ENCODE data around the gene CCDC124. TPM values are rescaled to one million over a fixed set of nuclear protein-coding genes. Genes with fewer than 3 reads are reported as not detected.

CCDC124 gene
- total RNA-seq, 1 donor from 2014 or later: 43.6 TPM

DNA sequence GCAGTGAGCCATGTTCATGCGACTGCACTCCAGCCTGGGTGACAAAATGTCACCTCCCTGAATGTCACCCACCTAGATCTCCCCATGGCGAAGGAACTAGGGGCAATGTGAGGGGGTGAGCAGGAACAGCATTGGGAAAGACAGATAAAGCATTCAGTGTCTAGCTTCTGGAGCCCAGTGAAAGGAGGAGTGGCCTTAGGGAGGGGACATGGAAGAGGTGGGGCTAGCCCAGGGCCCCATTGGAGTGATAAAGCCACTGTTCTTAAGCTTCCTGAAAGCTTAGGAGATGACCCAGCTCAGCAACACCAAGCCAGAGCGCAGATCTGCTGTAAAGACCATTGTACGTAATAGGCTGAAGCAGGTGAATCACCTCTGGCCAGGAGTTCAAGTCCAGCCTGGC is 21.1 kb downstream of the CCDC124 start:
- DNase-seq (ENCODE audit: low spot score): no peak

DNA sequence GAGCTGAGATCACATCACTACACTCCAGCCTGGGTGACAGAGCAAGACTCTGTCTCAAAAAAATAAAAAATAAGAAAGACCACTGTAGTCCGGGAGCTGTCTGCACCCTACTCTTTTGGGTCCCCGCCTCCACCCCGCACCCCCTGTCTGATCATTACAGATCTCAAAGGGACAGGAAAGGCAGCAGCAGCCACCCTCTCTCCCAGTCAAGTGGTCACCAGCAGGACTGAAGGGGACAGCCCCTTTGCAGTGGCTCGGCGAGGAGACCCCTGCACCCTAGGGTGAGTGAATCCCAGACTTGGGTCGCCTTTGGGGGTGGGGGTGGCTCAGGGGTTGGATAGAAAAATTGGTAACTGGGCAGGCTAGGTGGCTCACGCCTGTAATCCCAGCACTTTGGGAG is 21.6 kb downstream of the CCDC124 start:
- no peak for DNase-seq (ENCODE audit: low spot score)

DNA sequence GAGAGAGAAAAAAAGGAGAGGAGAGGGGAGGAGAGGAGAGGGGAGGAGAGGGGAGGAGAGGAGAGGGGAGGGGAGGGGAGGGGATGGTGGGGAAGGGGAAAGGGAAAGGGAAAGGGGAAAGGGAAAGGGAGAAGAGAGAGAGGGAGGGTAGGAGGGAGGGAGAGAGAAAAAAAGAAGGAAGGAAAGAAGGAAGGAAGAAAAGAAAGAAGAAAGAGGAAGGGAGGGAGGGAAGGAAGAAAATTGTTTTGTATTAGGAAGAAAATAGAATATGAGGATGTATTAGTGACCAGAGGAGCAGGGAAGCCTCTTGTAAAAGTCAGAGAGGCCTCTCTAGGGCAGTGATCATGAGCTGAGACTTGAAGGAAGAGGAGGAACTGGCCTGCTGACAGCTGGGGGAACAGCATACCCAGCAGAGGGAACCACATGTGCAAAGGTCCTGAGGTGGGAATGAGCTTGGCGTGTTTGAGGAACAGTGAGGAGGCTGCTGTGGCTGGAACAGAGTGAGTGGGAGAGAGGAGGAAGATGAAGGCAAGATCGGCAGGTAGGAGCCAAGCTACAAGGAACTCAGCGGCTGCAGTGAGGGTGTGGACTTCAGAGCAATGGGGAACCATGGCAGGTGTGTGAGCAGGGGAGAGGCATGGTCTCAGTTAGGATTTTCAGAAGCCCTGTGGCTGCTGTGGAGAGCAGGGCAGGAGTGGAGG is 24.5 kb downstream of the CCDC124 start:
- no peak for DNase-seq (ENCODE audit: low spot score)

DNA sequence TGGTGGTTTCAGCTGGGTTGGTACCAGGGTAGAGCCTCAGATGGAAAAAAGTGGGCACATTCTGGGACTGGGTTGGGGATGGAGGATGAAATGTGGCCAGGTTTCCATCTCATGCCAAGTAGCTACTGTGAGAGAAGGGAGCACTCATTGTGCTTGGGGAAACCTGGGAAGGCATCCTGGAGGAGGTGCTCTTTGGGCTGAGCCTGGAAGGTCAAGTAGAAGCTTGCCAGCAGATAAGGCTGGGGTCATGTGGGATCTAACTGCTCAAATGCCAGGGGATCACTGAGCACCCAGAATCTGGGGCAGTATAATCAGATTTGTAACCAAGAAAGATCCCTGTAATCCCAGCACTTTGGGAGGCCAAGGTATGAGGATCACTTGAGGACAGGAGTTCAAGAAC is 25.1 kb downstream of the CCDC124 start:
- no peak for DNase-seq (ENCODE audit: low spot score)

DNA sequence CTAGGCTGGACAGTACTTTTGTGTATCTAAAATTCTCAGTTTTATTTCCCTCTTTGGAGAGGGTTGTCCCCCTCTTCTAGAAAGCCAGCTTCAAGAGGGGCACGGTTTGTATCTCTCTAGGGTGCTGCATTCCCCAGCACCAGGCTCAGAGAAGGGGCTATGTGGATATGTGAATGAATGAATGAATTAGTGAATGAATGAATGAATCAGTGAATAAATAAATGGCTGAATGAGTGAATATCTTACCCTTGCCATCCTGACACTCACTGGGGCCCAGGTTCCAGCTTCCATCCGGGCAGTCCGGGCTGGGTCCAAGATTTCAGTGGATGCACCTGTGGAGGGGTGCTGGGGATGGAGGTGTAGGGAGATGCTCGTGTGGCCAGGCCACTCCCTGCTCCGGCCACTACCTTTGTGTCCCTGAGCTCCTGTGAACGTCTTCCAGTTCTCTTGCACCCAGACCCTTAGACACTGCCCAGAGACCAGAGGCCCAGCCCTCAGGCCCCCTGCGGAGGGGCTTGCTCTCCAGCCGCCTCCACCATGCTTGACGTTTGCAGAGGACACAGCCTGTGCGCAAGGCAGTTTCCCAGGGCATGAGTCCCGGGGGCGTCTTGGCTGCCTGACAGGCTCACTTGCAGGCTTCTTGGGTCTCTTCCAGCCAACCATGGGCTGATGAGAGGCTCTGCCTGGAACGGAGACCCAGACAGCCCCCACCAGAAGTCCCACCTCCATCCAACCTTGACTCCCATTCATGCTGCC is 31.3 kb downstream of the CCDC124 start:
- no peak for DNase-seq (ENCODE audit: low spot score)

DNA sequence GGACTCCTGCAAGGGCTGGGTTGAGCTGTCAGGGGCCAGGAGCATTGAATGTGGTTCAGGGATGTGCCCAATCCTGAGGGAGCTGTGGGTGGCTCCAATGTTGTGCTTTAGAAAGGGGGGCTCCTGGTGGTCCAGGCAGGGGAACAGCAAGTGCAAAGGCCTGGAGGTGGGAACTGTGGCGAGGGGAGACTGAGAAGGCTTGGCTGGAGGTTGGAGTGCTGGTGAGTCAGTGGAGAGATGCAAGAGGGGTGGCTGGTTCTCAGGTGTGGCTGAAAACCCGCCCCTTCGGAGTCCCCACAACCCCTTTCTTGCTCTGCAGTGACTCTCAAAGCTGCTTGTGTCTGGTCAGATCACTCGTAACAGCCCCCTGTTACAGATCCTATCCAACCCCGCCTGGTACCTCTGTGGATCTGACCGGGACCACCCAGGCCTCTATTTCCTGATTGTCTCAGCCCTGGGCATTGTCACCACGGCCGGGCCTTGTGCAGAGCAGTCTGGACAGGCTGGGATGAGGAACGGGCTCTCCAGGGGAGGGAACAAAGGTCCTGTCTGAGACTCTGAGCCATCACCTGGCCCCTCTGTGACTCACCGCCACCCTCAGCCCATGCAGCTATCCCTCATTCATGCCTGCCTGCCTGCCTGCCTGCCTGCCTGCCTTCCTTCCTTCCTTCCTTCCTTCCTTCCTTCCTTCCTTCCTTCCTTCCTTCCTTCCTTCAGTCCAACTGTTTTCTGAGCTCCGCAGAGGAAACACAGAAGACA is 32.7 kb downstream of the CCDC124 start:
- no peak for DNase-seq (ENCODE audit: low spot score)

DNA sequence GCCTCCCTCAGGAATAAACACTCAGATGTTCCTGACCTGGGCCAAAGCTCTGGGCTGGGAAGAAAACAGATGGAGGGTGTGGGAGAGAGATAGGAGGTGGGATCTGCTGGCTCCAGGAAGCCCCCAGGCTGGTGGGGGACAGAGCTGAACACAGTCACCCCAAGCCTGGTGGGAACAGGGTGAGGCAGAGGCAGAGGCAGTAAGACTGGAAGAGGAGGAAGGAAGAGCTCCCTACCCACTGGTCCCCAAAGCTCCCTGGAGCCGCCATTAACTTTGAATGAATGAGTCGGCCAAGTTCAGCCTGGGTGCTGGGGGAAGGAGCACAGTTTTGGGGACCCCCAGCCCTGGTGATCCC is 33.3 kb downstream of the CCDC124 start:
- DNase-seq (ENCODE audit: low spot score): no peak

DNA sequence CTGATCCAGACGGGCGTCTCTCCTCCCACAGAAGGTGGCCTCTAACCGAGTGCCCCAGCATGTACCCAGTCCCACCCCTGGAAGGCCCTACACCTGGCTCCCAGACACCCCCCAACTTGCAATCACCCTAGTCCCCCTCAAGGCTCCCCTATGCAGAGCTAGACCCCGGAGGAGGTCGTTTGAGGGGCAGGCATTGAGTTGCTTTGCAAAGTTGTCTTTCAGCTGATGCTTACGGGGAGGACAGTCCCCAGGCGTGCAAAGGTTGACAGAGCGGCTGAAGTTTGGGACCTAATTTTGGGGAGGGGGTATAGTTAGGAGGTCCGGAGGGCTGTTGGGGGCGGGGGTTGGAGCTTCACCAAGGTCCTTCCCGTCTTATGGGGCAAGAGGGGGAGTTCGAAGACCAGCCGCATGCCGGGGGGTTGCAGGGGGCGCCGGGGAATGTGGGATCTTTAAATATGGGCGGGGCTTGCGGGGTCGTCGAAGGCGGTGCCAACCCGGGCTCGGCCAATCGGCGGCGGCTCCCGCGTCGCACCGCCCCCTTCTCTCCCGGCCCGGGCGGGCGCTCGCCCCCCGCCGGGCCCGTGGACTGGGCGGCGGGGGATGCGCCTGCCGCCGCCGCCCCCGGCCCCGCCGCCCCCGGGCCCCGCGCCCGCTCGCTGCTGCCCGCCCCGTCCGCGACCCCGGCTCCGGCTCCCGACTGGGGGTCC is 33.9 kb downstream of the CCDC124 start, which contains the start of gene KCNN1:
KCNN1 (plus strand) TSS at position 558 of the 707 bp plus-strand sequence. CDS start 6,782 bp downstream, outside the sequence.
- no peak for DNase-seq (ENCODE audit: low spot score)

DNA sequence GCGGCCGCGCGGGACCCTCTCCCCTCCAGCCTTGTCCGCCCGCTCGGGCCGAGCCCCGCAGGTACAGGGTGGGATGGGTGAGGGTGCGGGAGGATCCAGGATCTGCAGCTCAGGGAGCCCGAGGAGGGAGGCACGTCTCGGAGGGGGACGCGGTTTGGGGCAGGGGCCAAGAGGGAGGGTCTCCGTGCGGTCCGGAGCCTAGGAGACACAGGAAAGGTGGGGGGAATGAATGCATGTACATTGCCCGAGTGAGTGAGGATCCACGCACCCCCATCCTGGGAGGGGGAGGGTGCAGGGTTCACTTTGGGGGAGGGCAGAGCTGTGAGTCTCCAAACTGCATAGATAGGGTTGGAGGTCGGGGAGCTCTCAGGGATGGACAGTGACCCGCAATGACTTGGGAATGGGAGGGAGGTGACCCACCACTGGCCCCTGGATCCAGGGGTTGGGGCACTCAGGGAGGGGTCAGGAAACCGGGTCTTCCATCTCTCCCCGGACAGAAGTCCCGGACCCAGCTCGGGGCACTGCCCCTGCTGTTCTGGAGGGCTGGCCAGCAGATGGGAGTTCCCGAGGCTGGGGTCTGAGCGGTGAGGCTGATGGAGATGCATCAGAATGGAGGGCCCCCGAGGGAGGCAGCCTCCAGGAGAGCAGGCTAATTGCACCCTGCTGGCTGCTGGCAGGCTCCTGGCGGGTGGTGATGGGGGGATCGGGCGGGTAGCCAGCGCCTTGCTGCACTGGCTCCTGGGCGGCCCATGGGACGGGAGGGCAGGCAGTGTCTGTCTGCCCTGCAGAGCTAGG is 34.6 kb downstream of the CCDC124 start:
- no peak for DNase-seq (ENCODE audit: low spot score)

DNA sequence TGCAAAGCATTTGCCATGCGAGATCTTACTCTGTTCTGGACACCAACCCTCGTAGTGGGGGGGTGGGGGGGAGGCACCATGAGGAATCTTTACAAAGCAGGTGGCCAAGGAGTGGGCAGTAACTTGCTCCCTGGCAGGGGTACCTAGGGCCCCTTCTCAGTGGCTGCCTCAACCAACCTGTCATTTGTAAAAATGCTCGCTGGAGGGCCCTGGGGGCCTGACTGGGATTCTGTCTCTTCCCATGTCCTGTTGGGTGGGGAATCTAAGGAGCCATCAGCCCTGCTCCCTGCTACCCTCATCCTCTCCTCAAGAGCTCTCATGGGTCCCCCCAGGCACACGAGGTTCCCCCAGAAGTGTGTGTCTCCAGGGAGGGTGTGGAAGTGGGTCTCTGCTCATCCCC is 35.5 kb downstream of the CCDC124 start:
- no peak for DNase-seq (ENCODE audit: low spot score)

DNA sequence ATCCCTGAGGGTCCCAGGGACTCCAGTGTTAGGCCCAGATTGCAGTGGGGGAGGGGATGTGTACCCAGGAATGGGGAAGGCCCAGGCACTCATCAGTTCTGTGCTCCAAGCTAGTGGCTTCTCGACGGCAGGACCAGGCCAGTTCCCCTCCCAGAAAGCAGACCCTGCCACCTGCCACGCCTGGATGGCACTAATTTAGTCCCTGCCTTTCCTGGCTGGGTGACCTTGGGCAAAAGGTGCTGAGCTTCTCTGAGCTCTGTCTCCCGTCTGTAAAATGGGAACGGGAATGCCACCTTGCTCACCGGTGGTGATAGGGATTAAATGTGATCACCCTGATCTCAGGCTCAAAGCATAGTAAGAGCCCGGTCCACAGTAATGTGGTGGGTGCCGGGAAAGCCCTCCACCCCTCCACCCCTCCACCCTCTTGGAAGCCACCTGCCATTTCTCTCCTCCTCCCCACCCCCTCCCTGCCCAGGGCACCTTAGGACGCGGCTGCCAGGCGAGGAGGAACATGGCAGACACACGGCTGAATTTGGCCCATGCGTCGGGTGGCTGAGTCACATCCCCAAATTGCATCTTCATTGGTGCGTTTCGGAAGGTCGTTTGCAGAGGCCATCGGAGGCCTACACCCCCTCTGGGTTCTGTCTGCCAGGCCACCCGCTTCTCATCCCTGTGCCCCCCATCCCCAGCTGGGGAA is 36.4 kb downstream of the CCDC124 start:
- DNase-seq (ENCODE audit: low spot score): no peak

DNA sequence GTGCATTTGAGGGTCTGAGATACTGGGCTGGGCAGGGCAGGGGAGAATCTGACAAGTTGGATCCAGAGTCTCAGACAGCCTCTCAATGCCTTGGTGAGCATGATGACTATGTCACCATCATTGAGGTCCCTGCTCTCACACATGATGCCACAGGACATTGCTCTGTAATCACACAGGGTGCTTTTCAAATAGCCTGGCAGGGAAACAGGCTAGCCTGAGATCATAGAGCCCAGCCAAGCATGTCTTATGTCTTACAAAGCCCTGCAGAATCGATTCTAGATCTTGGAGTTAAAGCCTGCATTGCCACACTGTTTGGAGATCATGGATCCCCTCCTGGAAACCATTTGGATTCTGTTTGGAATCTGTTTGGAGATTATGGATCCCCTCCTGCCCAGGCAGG is 39.4 kb downstream of the CCDC124 start:
- no peak for DNase-seq (ENCODE audit: low spot score)

DNA sequence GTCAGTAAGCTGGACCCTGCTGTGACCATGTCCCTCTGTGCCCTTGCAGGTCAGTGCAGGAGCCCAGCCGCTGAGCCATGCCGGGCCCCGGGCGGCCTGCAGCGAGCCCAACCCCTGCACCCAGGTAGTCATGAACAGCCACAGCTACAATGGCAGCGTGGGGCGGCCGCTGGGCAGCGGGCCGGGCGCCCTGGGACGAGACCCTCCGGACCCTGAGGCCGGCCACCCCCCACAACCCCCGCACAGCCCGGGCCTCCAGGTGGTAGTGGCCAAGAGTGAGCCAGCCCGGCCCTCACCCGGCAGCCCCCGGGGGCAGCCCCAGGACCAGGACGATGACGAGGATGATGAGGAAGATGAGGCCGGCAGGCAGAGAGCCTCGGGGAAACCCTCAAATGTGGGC is 40.9 kb downstream of the CCDC124 start:
- no peak for DNase-seq (ENCODE audit: low spot score)

DNA sequence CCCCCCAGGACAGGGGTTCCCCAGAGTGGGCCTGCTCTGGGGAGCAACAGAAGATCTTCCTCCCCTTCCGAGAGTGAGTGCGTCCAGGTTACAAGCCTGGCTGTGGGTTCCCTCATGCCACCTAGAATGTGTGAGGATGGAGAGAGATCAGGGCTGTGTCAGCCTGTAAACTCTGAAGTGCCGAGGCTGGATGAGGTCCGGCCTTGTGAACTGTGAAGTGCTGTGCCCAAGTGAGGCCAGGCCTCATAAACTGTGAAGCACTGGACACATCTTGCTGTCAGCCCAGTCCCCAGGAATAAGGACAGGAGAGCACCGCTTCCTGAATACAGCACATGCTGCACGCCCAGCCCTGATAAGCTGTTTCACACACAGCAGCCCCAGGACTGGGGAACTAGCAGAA is 41.7 kb downstream of the CCDC124 start:
- DNase-seq (ENCODE audit: low spot score): no peak

DNA sequence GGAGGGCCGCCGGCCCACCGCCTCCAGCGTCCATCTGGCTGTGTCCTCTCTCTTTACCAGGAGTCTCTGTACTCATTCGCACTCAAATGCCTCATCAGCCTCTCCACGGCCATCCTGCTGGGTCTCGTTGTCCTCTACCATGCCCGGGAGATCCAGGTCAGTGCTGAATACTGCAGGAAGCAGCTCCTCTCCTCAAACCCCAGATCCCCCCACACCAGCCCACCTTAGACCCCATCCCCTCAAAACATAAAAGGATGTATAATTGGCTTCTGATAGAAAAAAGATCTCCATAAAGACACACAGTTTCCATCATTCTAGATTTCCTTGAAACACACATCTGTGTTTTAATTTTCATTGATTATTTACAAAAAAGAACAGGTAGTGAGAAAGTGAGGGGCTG is 42.2 kb downstream of the CCDC124 start:
- no peak for DNase-seq (ENCODE audit: low spot score)

DNA sequence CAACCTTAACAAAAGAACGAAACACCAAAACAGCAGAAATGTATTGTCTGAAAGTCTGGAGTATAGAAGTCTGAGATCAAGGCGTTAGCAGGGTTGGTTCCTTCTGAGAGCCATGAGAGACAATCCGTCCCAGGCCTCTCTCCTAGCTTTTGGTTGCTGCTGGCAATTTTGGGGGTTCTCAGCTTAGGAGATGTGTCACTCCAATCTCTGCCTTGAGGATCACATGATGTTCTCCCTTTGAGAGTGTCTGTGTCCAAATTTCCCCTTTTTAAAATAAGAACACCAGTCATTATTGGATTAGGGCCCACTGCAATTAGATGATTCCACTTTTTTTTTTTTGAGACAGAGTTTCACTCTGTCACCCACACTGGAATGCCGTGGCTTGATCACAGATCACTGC is 44.2 kb downstream of the CCDC124 start:
- DNase-seq (ENCODE audit: low spot score): no peak

DNA sequence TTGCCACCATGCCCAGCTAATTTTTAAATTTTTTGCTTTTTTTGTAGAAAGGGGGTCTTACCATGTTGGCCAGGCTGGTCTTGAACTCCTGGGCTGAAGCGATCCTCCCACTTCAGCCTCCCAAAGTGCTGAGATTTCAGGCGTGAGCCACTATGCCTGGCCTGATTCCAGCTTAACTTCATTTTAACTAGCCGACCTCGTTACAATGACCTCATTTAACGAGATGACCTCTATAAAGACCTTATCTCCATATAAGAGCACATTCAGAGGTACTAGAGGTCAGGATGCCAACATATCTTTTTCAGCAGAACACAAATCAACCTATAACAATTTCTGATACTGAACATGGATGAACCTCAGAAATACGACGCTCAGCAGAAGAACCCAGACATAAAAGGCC is 44.7 kb downstream of the CCDC124 start:
- no peak for DNase-seq (ENCODE audit: low spot score)

DNA sequence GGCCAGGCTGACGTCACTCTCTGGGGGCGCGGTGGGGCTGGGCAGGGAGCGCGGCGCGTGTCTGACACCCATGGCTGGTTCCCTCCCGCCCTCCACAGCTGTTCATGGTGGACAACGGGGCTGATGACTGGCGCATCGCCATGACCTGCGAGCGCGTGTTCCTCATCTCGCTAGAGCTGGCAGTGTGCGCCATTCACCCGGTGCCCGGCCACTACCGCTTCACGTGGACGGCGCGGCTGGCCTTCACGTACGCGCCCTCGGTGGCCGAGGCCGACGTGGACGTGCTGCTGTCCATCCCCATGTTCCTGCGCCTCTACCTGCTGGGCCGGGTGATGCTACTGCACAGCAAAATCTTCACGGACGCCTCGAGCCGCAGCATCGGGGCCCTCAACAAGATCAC is 48.8 kb downstream of the CCDC124 start:
- no peak for DNase-seq (ENCODE audit: low spot score)

DNA sequence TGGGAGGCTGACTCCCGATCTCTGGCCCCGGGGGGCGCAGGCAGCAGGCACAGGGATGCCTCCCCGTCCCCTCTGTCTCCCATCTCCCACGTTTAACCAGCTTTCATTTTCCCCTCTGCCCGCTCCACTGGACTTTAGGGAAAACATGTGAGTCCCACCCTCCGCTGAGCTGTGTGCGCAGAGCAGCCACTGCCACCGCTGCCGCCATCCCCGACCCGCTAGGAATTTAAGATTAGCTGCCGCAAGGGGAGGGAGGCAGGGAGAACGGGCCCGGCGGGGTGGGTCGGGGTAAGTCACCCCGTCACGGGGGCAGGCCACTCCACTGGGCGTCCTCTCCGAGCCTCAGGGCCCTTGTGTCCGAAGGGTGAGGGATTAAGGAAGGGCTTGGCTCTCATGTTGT is 49.6 kb downstream of the CCDC124 start:
- no peak for DNase-seq (ENCODE audit: low spot score)

DNA sequence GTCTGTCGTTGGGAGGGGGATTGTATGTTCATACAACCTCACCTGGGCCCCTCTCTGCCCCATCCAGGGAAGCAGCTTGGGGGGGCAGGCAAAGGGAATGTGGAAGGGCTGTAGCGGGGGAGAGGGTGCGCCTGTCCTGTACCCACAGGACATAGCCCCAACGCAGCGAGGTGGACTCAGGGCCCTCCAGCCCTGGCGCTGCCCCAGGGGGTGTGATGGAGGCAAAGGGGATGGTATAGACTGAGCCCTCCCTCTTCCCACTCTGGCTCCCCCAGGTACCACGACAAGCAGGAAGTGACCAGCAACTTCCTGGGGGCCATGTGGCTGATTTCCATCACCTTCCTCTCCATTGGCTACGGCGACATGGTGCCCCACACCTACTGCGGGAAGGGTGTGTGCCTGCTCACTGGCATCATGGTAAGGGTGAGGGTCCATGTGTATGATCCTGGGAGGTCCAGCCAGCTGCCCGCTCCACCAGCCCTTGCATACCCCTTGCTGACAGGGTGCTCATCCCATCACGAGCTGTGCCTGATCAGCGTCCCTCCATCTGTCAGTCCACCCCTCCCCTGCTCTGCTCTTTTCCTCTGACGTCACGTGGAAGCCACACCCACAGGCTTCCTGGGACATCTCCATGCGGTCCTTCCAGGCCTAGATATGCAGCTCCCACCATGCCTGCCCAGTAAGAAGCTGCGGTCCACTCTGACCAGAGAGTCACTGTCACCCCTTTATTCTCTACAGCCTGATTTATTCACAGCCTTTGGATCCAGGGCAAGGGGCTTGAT is 52.4 kb downstream of the CCDC124 start:
- no peak for DNase-seq (ENCODE audit: low spot score)
